Sigmoid colon (tissue), 7 donors: Measurements from ENCODE around the gene KSR1. TPM values are rescaled to one million over a fixed set of nuclear protein-coding genes. Genes with fewer than 3 reads are reported as not detected.
A peak's percentile ranks its signal among the peaks of the same experiment; 100 is the strongest.

Source experiments
- DNase-seq: peaks from one replicate; pipeline ENCODE4 v3.0.0-alpha.2; 2019
- H3K27ac ChIP-seq, 4 donors: fragments of 200-600 bp; sonication (generic); one replicate each; pipeline ENCODE4 v1.5.1; 2016 to 2019; ENCODE audit warnings: mild to moderate bottlenecking in 1 of 4
- H3K27me3 ChIP-seq, 3 donors: fragments of 200-600 bp; sonication (generic); one replicate each; pipeline ENCODE4 v1.5.1; 2019; ENCODE audit warnings: mild to moderate bottlenecking in 1 of 3
- H3K36me3 ChIP-seq, 4 donors: fragments of 200-600 bp; sonication (generic); one replicate each; pipeline ENCODE4 v1.5.1; 2016 to 2019
- H3K4me1 ChIP-seq, 4 donors: fragments of 200-600 bp; sonication (generic); one replicate each; pipeline ENCODE4 v1.5.1; 2017 to 2019
- H3K4me3 ChIP-seq, 4 donors: fragments of 200-600 bp; sonication (generic); one replicate each; pipeline ENCODE4 v1.5.1; 2017 to 2019; ENCODE audit warnings: mild to moderate bottlenecking in 2 of 4, moderate library complexity in 1 of 4
- H3K9me3 ChIP-seq, 4 donors: fragments of 200-600 bp in 3 of 4; sonication (generic) in 3 of 4; one replicate each; pipeline versions ENCODE4 v1.5.1 to v1.6.1; 2013 to 2019
- CTCF ChIP-seq, 4 experiments: fragments of 450-650 bp in 3 of 4; fragments of 200-600 bp in 1 of 4; IDR thresholded peaks; one replicate each; pipeline ENCODE4 v1.5.1; 2016 to 2019; ENCODE audit warnings: antibody characterized with exemption in 4 of 4, mild to moderate bottlenecking in 3 of 4, moderate library complexity in 2 of 4
- EP300 ChIP-seq, 4 donors: sonication (generic); formaldehyde crosslinking; IDR thresholded peaks; one replicate each; pipeline ENCODE4 v1.6.1; 2017; ENCODE audit warnings: antibody characterized with exemption in 4 of 4
- POLR2A ChIP-seq, 2 donors: fragments of 450-650 bp; IDR thresholded peaks; one replicate each; pipeline ENCODE4 v1.6.1; 2016; ENCODE audit warnings: antibody characterized with exemption in 2 of 2, mild to moderate bottlenecking in 2 of 2, moderate library complexity in 2 of 2
- POLR2AphosphoS5 ChIP-seq, 4 donors: sonication (generic); formaldehyde crosslinking; IDR thresholded peaks; one replicate each; pipeline ENCODE4 v1.6.1; 2017; ENCODE audit warnings: antibody characterized with exemption in 4 of 4
- whole genome bisulfite sequencing, 2 donors: extraction: QIAGEN DNeasy Blood & Tissue Kit; methylation state at CpG; one replicate each; pipeline ENCODE4 v1.1.7; 2013; 5-methylcytosine and 5-hydroxymethylcytosine counted together
- intact Hi-C: fragments of 100-400 bp; cut with DNase I; formaldehyde crosslinking; loops from one replicate; pipeline ENCODE4 v1.15.1; 2023
- polyA plus RNA-seq, 3 donors: library from polyadenylated mRNA; stranded (reverse); fragments of 200-250 nt; gene quantifications; one replicate each; pipeline ENCODE4 v1.2.3, GENCODE V29; 2013
- total RNA-seq, 4 donors: library from RNA; depleted of rRNA; stranded (reverse); fragments of >200 nt; gene quantifications; one replicate each; pipeline ENCODE4 v1.1.0, GENCODE V29; 2016
- donor health status: healthy with polysubstance abuse.
- donor health status: Bipolar disorder and iron deficiency.
- donor health status: healthy.

Gene KSR1
- total and polyA plus RNA-seq, 7 donors: 4.2 to 25.8 (median 18.2) TPM

GRCh38 chr17:27413792-27414191, 42.5 kb upstream of the KSR1 start:
- TF ChIP-seq EP300 (IDR thresholded peaks at IDR 0.05) (no peak), POLR2A (IDR thresholded peaks at IDR 0.05) (no peak), POLR2AphosphoS5 (IDR thresholded peaks at IDR 0.05) (no peak), CTCF (IDR thresholded peaks at IDR 0.05) (no peak)
- DNase-seq: no peak
- H3K27ac ChIP-seq: no peak overlapping the region
- intact Hi-C loops: no loop called here
- H3K36me3 ChIP-seq: no peaks in the 10 kb centered on the region
- no peak overlapping the region for H3K4me3 ChIP-seq
- H3K4me1 ChIP-seq: peaks cover 0 to 2% (median under 1%) of the 10 kb centered on the region in 4 donors
- no peaks in the 10 kb centered on the region for H3K27me3 ChIP-seq
- H3K9me3 ChIP-seq: no peaks in the 10 kb centered on the region
- WGBS, 2 donors: 82 to 85% methylated on average over 3 of the region's 3 CpGs

DNA sequence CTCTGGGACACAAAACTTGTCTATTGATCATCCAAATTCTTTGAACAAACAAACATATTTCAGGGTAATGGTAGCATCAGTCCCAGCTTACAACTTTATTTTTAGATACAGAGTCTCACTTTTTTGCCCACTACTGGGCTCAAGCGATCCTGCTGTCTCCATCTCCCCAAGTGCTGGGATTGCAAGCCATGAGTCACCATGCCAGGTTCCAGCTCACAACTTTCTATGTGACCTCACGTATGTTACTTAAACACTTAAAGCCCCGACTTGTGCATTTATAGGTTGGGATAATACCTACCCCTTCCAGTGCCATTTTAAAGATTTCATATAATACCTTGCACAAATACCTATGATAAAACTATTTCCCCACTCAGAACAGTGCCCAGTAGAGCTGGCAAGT, 42.0 kb upstream of the KSR1 start:
- 80 to 85% methylated on average over 3 of the region's 3 CpGs for WGBS, 2 donors

DNA sequence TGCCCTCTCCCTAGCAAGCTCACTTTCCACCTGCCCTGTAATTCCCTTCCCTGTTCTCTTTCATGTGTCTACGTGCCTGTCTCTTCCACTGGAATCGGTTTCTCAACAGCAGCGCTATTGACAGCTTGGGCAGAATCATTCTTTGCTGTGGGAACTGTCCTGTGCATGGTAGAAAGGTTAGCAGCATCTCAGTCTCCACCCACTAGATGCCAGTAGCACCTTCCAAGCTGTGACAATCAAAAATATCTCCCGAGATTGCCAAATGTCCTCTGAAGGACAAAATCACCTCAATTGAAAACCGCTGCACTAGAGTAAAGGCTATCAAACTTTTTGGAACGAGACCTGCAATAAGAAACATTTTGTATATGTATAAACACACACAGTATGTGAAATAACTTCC, 41.6 kb upstream of the KSR1 start:
- H3K4me3 ChIP-seq: no peak overlapping the region
- no peaks in the 10 kb centered on the region for H3K27me3 ChIP-seq
- no peaks in the 10 kb centered on the region for H3K9me3 ChIP-seq
- TF ChIP-seq POLR2AphosphoS5 (IDR thresholded peaks at IDR 0.05): no peak
- TF ChIP-seq CTCF (IDR thresholded peaks at IDR 0.05): no peak
- TF ChIP-seq POLR2A (IDR thresholded peaks at IDR 0.05): no peak
- no peak for TF ChIP-seq EP300 (IDR thresholded peaks at IDR 0.05)
- WGBS, 2 donors: 57 to 83% methylated on average over 6 of the region's 6 CpGs
- H3K4me1 ChIP-seq: no peaks in the 10 kb centered on the region
- peak; percentile 13 for DNase-seq
- intact Hi-C loops: no loop called here
- no peak overlapping the region for H3K27ac ChIP-seq
- H3K36me3 ChIP-seq: no peaks in the 10 kb centered on the region

More for the DNA sequence above, 42.0 kb upstream of the KSR1 start:
- no peak for DNase-seq
- no peaks in the 10 kb centered on the region for H3K36me3 ChIP-seq
- H3K4me1 ChIP-seq: no peaks in the 10 kb centered on the region
- no peak overlapping the region for H3K27ac ChIP-seq
- H3K27me3 ChIP-seq: no peaks in the 10 kb centered on the region
- H3K4me3 ChIP-seq: no peak overlapping the region
- H3K9me3 ChIP-seq: no peaks in the 10 kb centered on the region
- intact Hi-C loops: no loop called here
- TF ChIP-seq EP300 (IDR thresholded peaks at IDR 0.05) (no peak), POLR2A (IDR thresholded peaks at IDR 0.05) (no peak), CTCF (IDR thresholded peaks at IDR 0.05) (no peak), POLR2AphosphoS5 (IDR thresholded peaks at IDR 0.05) (no peak)

DNA sequence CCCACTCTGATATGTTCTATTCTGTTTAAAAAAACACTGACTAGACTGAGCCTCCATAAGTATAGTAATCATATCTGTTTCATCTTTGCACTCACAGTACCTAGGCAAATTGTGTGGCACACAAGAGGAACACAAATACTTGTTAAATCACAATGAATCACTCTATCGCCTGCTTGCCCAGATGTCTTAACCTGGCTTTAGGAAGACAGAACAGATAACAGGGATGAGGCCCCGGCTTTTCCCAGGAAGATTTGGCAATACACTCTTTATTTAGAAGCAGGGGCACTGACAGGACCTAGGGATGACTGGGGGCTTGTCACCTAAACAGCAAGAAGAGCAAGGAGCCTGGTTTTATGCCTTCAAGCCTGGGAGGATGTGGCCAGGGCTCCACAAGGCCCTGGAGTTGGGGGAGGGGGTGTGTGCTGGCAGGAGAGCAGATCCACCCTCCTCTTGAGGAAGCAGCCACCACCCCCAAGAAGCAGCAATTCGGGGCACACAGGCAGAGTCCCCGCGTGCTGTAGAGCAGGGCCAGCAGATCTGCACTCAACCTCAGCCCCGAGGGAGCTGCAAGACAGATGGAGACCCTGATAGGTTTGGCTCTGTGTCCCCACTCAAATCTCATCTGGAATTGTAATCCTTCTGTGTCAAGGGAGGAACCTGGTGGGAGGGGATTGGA, 41.0 kb upstream of the KSR1 start:
- Histone ChIP-seq H3K4me3 (no peak overlapping the region), H3K36me3 (no peaks in the 10 kb centered on the region), H3K27me3 (no peaks in the 10 kb centered on the region), H3K9me3 (no peaks in the 10 kb centered on the region), H3K4me1 (no peaks in the 10 kb centered on the region), H3K27ac (no peak overlapping the region)
- 61 to 72% methylated on average over 6 of the region's 6 CpGs for WGBS, 2 donors
- TF ChIP-seq POLR2AphosphoS5 (IDR thresholded peaks at IDR 0.05) (no peak), CTCF (IDR thresholded peaks at IDR 0.05) (no peak), POLR2A (IDR thresholded peaks at IDR 0.05) (no peak), EP300 (IDR thresholded peaks at IDR 0.05) (no peak)
- intact Hi-C loops: no loop called here
- DNase-seq: peak; percentile 44
